Lung microvascular endothelial cell (primary cell): Measurements from ENCODE around the gene EOLA2. TPM values are rescaled to one million over a fixed set of nuclear protein-coding genes. Genes with fewer than 3 reads are reported as not detected.

Experiments used
- total RNA-seq: library from RNA; depleted of rRNA; stranded (reverse); fragments of >200 nt; gene quantifications from 2 replicates; pipeline ENCODE4 v1.2.1, GENCODE V29; 2014

EOLA2 gene
- total RNA-seq, 1 donor from 2014 or later = 18.3 TPM

Other genes starting within 250 kb of the EOLA2 start
- under 0.01 TPM in 1 of 2 replicates, not detected in the other for gene MAGEA11, start 226.4 kb downstream of the EOLA2 start, total RNA-seq
- 0.20 and 0.22 TPM in 2 replicates for gene HSFX1, start 164.4 kb downstream of the EOLA2 start, total RNA-seq
- gene MAGEA9, start 156.6 kb downstream of the EOLA2 start, total RNA-seq = not detected in 2 replicates
- gene MAGEA8, start 57.3 kb downstream of the EOLA2 start, total RNA-seq = not detected in 2 replicates
- gene HSFX4, start 8.9 kb downstream of the EOLA2 start, total RNA-seq = not detected in 2 replicates